Testis (tissue), 3 donors: ENCODE measurements around the gene GRIA1. TPM values are rescaled to one million over a fixed set of nuclear protein-coding genes. Genes with fewer than 3 reads are reported as not detected.

Experiments used
- DNase-seq: peaks from one replicate; pipeline ENCODE4 v3.0.0-alpha.2; 2019
- H3K27ac ChIP-seq, 2 donors: fragments of 200-600 bp; sonication (generic); one replicate each; pipeline ENCODE4 v1.5.1; 2019
- H3K27me3 ChIP-seq: fragments of 200-600 bp; sonication (generic); one replicate; pipeline ENCODE4 v1.5.1; 2019
- H3K36me3 ChIP-seq: fragments of 200-600 bp; sonication (generic); one replicate; pipeline ENCODE4 v1.5.1; 2017; ENCODE audit warnings: low read depth; ENCODE audit errors: missing control alignments
- H3K4me1 ChIP-seq: fragments of 200-600 bp; sonication (generic); one replicate; pipeline ENCODE4 v1.5.1; 2019
- H3K4me3 ChIP-seq, 2 donors: fragments of 200-600 bp; sonication (generic); one replicate each; pipeline ENCODE4 v1.5.1; 2017 to 2019
- H3K9me3 ChIP-seq: fragments of 200-600 bp; sonication (generic); one replicate; pipeline ENCODE4 v1.5.1; 2017
- CTCF ChIP-seq, 3 experiments: fragments of 450-650 bp in 2 of 3; fragments of 200-600 bp in 1 of 3; sonication (generic) in 1 of 3; IDR thresholded peaks; one replicate each; pipeline ENCODE4 v1.5.1; 2016 to 2019; ENCODE audit warnings: antibody characterized with exemption in 3 of 3, mild to moderate bottlenecking in 2 of 3, moderate library complexity in 1 of 3
- POLR2A ChIP-seq: fragments of 450-650 bp; IDR thresholded peaks from one replicate; pipeline ENCODE4 v1.6.1; 2017; ENCODE audit warnings: antibody characterized with exemption, mild to moderate bottlenecking, moderate library complexity
- WGBS, 2 donors: methylation state at CpG; one replicate each; pipeline ENCODE4 v1.1.5; 2018; 5-methylcytosine and 5-hydroxymethylcytosine counted together
- intact Hi-C: fragments of 100-400 bp; cut with DNase I; formaldehyde crosslinking; loops from one replicate; pipeline ENCODE4 v1.15.1; 2023; ENCODE audit warnings: low total_unique reads
- polyA plus RNA-seq: library from polyadenylated mRNA; stranded (reverse); fragments of 350-450 nt; fragmentation: Illumina TruSeq; extraction: RNeasy Lipid Tissue Mini Kit (QIAGEN cat#74804); gene quantifications from one replicate; pipeline ENCODE4 v1.2.3, GENCODE V29; 2014; ENCODE audit warnings: low read depth, low replicate concordance; ENCODE audit not compliant: insufficient read depth
- total RNA-seq, 2 donors: library from RNA; depleted of rRNA; stranded (reverse); fragments of >200 nt; gene quantifications; one replicate each; pipeline ENCODE4 v1.2.3, GENCODE V29; 2016

The GRIA1 gene
- total and polyA plus RNA-seq, 3 donors from 2014 or later = 0.93 to 5.4 (median 3.5) TPM

DNA sequence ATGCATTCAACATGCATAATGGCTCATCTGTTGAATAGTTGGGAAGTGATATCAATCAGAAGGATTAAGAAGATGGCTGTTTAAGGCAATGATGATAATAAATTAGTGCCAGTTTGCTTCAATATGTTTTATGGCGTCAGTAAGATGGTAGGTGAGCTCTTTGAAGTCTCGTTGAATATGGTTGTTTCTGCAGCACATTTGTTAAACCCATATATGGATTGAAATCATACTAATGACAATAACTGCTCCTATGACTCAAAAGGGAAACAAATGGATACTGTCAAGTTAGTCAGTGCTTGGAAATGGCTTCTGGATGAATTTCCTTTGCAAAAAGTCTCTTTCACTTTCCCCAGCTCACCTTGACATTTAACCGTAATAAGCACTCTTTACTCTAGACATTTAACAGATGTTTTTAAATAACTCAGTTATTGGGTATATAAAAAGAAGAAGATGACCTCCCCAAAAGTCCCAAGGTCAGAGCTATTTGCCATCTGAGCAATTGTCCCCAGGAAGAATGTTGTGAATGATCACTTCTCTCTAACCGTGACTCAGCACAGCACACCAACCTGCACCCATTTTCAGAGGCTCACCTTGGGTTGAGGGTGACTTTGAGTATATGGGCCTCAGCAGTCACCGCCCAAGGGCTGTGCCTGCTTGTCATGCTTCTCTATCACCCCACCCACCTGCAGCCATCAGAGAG lies 133.4 kb downstream of the GRIA1 start:
- 87 to 88% methylated on average over 5 of the region's 5 CpGs for WGBS, 2 donors
- TF ChIP-seq POLR2A = no peak
- no peak for TF ChIP-seq CTCF (IDR thresholded peaks at IDR 0.05)
- Histone ChIP-seq H3K27me3 (no peaks in the 10 kb centered on the region), H3K4me1 (peaks cover 5% of the 10 kb centered on the region), H3K27ac (no peak overlapping the region), H3K4me3 (no peak overlapping the region), H3K36me3 (no peaks in the 10 kb centered on the region), H3K9me3 (no peaks in the 10 kb centered on the region)
- no peak for DNase-seq
- intact Hi-C loops = no loop called here

DNA sequence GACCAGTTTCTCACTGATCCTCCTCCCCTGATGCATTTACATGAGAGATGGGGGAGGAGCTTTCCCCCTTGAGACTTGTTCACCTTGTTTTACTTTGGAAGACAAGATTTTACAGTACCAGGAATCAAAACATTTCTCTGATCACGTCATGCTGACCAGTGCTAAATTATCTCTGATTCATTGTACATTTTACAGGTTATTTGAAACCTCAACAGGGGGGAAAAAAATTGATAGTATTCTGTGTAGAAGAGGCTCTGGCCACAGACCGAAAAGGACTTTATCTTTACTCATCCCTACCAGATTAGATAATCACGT lies 133.9 kb downstream of the GRIA1 start:
- no peak for DNase-seq
- H3K27me3 ChIP-seq = no peaks in the 10 kb centered on the region
- no peak overlapping the region for H3K4me3 ChIP-seq
- intact Hi-C loops = no loop called here
- no peak overlapping the region for H3K27ac ChIP-seq
- peaks cover 5% of the 10 kb centered on the region for H3K4me1 ChIP-seq
- TF ChIP-seq POLR2A (no peak), CTCF (IDR thresholded peaks at IDR 0.05) (no peak)
- no peaks in the 10 kb centered on the region for H3K9me3 ChIP-seq
- WGBS, 2 donors = 64 to 66% methylated on average over 3 of the region's 3 CpGs
- no peaks in the 10 kb centered on the region for H3K36me3 ChIP-seq

DNA sequence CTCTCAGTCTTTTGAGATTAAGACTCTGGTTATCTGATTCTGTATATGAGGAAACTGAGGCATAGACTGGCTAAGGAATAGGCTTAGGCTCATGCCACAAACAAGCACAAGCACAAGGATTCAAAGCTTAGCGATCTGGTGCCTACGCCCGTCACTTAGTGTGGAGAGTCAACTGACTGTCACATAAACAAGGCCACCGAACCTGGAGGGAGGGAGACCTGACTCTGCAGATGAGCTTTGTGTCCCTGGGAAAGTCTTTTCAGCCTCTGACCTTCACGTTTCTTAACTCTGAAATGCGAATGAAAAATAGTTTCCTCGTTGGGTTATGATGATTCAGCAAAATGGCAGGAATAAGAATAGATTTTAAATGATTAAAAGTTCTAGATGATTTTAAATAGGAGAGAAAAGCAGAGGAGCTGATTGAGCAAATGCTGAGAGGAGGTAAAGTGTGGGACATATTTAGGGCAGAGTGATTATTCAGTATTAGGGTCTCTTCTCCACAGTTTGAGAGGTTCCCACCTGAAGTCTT lies 135.4 kb downstream of the GRIA1 start:
- no peaks in the 10 kb centered on the region for H3K27me3 ChIP-seq
- no peak overlapping the region for H3K4me3 ChIP-seq
- H3K9me3 ChIP-seq = no peaks in the 10 kb centered on the region
- H3K36me3 ChIP-seq = no peaks in the 10 kb centered on the region
- TF ChIP-seq CTCF (IDR thresholded peaks at IDR 0.05) (no peak), POLR2A (no peak)
- intact Hi-C loops = no loop called here
- no peak overlapping the region for H3K27ac ChIP-seq
- no peak for DNase-seq
- 71 to 77% methylated on average over 7 of the region's 7 CpGs for WGBS, 2 donors
- peaks cover 5% of the 10 kb centered on the region for H3K4me1 ChIP-seq

GRCh38 chr5:153626836-153627235 lies 136.4 kb downstream of the GRIA1 start:
- H3K27me3 ChIP-seq = no peaks in the 10 kb centered on the region
- WGBS, 2 donors = 59 to 63% methylated on average over 2 of the region's 2 CpGs

More at GRCh38 chr5:153626836-153627235, 136.4 kb downstream of the GRIA1 start:
- intact Hi-C loops = no loop called here
- no peak overlapping the region for H3K27ac ChIP-seq
- TF ChIP-seq POLR2A (no peak), CTCF (IDR thresholded peaks at IDR 0.05) (no peak)
- H3K4me3 ChIP-seq = no peak overlapping the region
- peaks cover 5% of the 10 kb centered on the region for H3K4me1 ChIP-seq
- DNase-seq = no peak
- H3K36me3 ChIP-seq = no peaks in the 10 kb centered on the region
- no peaks in the 10 kb centered on the region for H3K9me3 ChIP-seq
